Right kidney (tissue), 1 donor: ENCODE results near the gene FBRSL1.

Experiments
- DNase-seq: peaks from one replicate; pipeline ENCODE4 v3.0.0-alpha.2; 2016

Gene FBRSL1

DNA sequence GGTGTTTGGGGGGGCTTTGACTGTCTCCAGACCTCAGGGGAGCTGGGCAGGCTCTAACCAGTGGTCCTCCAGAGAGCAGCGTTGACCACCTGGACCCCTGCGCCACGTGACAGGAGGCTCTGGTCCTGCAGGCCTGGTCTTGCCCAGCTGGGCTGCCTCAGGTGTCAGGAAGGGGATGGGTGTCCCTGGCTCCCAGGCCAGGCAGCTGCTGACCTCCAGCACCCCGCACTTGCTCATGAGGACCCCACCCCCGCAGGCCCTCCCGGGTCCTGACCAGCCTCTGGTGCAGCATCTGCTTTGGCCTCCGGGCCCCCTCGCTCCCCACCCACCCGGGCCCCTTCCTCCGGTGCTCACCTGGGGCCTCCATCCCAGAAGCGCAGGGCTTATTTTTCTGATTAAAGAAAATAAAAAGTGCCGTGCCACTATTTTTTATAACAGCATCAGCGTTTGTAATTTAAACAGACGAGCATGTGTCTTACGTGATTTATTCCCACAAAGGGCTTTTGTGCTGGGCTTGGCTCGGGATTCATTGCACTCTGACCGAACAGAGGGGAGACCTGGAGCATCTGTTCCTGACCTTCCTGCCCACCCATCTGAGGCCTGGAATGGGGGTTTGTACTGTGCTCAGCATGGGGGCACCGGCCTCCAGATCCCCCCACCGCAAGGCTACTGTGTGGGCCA, 21.7 kb downstream of the FBRSL1 start:
- DNase-seq, result no peak

DNA sequence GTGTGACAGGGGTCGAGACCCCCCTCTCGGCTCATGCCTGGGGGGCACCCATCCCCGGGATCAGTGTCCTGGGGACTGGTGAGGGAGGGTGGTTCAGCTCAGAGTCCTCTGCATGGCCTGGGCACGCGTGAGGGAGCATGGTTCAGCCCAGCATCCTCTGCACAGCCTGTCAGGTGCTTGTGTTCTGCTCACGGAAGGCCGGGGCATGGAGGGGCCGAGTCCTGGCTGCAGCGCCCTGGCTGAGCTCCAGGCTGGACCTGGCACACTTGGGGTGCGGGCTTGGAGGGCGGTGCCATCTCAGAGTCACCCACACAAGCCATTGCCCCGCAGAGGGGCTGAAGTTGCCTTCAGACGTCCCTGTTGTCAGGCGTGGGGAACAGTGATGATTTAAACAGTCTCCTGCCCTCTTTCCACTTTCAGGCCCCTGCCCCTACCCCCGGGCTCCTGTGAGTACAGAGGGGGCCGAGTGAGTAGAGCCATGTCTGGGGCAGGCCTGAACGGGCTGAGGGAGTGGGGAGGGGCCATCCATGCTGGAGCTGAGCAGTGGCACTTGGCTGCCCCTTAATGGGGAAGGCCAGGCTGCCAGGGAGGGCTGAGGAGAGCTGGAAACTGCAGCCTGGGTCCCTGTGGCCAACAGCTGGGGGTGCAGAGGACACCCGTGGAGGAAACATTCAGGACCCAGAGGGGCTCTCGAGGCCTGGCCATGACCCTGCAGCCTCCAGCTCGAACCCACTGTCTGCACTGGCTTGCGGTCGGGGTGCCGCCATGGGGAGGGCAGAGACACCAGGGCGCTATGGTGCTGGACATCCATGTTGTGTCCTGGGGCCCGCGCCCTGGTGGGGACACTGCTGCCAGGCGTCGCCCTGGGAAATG, 22.5 kb downstream of the FBRSL1 start:
- no peak for DNase-seq

DNA sequence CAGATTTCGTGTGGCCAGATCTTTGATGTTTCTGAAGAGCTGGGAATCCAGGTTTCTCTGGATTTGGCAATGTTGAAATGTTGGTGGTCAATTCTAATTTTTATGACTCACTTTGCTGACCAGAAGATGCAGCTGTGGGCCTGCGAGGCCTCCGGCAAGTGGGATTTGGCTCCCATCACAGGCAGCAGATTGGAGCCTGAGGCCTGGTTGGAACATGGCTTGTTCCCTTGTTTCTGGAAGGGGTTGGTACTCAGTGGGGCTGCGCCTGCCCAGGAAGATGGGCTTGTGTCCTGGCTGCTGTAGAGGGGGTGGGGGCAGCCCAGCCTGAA, 23.1 kb downstream of the FBRSL1 start:
- no peak for DNase-seq

DNA sequence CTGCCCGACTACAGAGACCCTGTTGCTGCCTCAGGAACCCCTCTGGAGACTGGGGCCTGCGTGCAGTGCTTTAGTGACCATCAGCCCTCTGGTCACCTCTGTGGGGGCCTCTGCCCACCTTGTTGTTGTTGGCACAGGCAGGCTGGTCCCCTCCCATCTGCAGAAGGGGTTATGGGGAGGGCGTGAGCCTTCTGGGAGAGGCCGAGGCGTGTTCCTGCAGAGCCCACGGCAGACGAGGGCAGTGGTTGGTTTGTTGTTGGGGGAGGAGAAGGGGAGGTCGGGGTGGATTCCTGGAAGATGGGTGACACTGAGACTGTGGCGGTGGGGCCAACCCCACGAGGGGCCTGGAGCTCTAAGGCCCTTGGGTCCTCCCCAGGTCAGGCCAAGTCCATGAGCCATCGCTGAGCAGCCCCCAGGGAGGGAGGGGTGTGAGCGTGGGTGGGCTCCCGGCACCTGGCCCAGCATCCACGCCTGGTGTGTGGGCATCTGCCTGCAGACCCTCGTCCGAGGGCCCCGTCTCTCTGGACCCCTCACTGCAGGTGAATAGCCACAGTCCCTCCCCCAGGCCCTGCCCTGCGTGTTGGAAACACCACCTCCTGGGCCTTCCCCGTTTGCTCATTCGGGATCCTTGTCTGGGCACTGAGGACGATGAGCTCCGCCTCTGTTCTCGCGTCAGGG, 23.6 kb downstream of the FBRSL1 start:
- DNase-seq, result no peak

DNA sequence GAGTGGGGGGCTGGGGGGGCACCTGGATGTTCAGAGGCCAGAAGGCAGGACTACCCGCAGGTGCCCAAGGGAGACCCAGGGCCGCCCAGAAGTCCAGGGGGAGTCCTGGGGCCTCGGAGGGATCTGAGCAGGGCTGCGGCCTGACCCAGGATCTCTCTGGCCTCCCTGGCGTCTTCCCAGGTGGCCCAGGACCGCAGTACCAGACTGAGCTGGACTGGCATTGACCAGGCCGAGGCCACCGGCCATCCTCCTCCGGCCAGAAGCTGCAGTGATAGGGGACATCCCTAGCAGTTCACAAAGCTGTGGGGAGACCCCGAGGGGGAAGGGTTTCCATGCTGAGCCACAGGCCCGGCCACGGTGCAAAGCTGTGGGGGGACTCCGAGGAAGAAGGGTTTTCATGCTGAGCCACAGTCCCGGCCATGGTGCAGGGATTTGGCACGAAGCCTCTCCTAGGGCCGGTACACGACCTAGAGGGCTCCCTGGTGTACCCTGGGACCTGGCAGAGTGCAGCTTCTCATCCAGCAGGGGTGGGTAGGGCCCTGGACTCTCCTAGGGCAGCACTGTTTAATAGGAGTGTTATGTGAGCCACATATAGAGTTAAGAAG, 24.4 kb downstream of the FBRSL1 start:
- no peak for DNase-seq

DNA sequence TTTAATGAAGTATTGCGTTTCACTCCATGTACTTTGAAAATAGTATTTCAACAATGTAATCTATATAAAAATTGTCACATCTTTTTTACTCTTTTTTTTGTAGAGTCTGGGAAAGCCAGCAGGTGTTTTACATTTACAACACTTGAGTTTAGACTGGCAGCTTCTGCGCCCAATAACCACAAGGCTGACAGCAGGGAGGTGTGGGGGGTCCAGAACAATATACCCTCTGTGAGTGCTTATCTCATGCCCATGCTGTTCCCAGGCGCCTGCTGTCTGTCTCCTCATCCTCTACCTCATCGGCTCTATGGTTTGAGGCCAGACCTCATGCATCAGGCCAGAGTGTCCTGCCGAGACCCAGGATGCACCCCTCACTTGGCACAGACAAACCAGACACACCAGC, 24.9 kb downstream of the FBRSL1 start:
- no peak for DNase-seq

DNA sequence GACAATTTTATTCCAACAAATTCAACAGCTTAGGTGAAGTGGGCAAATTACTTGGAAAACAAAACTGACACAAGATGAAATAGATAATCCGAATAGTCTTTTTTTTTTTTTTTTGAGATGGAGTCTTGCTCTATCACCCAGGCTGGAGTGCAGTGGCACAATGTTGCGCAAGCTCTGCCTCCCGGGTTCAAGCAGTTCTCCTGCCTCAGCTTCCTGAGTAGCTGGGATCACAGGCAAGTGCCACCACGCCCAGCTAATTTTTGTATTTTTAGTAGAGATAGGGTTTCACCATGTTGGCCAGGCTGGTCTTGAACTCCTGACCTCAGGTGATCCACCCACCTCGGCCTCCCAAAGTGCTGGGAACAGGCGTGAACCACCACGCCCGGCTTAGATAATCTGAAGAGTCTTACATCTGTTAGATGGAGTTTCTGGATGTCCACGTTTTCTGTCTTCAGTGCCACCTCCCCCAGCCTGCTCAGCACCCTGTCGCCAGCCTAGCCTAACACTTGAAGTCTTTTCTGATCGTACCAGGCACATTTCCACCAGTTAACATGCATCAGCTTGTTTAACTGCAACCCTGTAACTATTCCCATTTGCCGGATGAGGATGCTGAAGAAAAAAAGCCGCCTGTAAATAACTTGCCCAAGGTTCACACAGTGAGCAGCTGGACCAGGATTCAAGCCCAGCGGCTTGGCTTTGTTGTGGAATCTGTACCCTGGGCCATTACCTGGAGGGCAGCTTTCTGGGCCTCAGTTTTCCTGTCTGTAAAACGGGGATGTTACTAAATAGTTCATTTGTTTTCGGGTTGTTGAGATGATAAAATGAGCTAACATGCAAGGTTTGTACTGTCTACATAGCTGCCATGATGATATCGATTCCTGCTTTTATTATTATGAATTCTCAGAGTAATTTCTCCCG, 26.4 kb downstream of the FBRSL1 start:
- no peak for DNase-seq

DNA sequence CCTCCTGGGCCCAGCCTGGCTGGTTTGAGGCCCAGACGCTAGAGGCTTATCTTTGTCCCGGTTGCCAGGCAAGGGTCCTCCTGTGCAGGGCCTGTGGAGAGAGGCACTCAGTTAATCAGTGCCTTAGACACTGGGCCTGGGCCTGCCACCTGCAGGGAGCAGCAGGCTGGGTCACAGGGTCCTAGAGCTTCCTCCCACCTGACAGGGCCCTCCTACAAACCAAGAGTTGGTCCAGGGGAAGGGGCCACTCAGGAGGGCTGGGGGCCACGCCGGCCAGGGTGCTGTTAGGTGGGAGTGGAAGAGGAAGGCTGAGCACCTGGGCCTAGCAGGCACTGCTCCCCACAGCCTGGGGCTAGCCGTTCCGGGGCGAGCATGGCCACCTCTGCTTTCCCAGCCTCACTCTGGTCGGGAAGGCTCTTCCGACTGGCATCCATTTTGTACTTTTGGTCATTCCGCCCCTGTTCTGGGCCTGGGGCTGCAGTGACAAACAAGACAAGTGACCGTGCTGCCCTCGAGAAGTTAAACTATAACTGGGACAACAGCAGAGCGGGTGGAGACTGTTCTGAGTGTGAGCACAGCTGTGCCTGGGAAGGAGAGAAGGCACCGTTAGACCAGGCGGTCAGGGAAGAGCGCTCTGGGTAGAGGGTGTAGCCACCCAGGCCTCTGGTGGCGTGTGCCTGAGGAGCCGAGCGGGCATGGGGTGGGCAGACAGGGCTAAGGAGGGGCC, 27.2 kb downstream of the FBRSL1 start:
- DNase-seq, result peak; percentile 70

DNA sequence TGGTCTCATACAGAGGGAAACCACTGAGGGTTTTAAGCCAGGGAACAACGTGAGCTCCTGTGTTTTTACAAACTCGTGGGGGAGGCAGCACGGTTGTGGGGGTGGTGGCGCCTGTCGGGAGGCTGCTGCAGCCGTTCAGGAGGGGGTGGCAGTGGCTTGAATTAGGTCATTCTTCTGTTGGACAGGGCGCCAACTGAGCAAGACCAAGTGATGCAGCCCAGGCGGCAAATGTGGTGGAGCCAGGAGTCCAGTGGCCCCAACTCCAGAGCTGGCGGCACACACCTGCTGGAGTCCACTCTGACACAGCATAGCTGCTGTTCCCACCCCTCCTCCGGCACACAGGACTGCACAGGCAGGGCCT, 27.8 kb downstream of the FBRSL1 start:
- DNase-seq, result no peak

DNA sequence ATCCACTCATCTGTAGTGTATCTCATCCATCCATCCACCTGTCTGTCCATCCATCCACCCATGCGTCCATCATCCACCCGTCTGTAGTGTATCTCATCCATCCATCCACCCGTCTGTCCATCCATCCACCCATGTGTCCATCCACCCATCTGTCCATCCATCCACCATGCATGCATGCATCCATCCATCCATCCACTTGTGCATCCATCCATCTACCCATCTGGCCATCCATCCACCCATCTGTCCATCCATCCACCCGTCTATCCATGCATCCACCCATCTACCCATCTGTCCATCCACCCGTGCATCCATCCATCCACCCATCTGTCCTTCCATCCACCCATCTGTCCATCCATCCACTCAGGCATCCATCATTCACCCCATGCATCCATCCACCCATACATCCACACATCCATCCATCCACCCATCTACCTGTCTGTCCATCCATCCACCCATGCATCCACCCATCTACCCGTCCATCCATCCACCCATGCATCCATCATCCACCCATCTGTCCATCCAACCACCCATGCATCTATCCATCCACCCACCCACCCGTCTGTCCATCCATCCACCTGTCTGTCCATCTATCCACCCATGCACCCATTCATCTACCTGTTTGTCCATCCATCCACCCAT, 28.5 kb downstream of the FBRSL1 start:
- DNase-seq, result no peak

DNA sequence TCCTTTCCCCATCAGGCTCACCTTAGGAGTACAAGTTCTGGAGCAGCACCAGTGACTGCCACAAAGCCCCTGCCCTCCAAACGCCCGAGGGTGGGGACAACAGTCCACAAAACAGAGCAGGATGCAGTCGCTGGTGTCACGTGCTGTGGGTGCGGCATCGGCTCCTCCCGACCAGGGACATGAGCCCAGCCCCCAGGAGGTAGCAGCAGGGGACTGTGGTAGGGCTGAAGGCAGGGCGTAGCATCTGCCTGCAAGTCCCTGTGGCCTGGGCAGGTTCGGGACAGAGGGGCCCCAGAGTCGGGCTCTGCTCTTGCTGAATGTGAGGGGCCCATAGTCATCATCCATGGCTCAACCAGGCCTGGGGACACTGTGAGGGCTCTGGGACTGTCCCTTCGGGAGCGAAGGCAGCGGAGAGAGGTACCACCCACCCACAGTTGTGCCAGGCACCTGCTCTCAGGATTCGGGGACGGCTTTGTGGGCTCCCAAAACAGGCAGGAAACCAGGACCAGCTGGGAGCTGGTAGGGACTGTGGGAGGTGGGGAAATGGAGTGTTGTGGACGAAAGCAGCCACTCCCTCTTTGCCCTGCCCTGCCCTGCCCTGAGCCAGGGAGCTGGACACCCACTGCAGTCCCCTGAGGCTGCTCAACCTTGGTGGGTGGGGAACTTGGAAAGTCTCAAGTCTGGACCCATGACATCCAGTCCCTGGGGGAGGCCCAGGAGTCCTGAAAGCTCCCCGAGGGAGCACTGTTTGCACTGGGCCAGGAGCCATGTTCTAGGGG, 30.7 kb downstream of the FBRSL1 start:
- no peak for DNase-seq

DNA sequence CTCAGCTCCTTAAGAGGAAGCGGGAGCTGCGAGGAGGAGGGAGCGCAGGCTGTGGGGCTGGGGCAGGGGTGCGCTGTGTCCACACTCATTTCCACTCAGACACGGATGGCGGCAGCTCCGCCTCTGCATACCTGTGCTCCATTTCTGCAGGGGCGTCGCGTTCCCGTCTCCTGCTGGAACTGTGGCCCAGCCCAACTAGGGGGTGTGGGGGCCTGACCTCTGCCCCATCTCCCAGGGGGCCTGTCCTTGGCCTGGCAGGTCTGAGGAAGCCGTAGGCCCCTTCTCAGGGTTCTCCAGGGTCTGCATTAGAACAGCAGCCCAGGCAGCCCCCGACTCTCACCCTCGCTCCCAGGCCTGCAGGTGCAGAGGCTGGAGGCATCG, 31.2 kb downstream of the FBRSL1 start:
- no peak for DNase-seq

DNA sequence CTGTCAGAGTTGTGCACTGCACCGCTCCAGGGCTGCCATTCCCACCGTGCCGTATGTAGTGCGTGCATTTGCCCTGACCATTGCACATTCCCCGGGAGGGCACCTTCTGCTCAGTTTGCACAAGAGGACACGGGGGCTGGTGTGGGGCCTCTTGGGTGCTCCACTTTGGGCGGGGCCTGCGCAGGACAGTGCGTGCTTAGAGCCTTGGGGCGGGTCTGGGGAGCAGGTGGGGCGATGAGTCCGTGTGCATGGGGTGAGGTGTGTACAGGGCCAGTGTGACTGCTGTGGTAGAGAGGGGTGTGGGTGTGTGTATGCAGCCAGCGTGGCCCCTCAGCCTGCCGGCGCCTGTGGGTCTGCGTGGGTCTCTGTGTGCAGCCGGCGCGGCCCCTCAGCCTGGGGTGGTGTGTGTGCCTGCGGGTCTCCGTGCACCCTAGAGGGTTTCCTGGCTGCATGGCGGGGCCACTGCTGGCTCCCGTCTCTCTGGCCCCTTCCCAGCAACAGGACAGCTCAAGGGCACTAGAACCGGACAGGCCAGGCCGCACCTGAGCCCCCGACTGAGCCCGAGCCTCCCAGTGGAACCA, 31.9 kb downstream of the FBRSL1 start:
- DNase-seq, result no peak

DNA sequence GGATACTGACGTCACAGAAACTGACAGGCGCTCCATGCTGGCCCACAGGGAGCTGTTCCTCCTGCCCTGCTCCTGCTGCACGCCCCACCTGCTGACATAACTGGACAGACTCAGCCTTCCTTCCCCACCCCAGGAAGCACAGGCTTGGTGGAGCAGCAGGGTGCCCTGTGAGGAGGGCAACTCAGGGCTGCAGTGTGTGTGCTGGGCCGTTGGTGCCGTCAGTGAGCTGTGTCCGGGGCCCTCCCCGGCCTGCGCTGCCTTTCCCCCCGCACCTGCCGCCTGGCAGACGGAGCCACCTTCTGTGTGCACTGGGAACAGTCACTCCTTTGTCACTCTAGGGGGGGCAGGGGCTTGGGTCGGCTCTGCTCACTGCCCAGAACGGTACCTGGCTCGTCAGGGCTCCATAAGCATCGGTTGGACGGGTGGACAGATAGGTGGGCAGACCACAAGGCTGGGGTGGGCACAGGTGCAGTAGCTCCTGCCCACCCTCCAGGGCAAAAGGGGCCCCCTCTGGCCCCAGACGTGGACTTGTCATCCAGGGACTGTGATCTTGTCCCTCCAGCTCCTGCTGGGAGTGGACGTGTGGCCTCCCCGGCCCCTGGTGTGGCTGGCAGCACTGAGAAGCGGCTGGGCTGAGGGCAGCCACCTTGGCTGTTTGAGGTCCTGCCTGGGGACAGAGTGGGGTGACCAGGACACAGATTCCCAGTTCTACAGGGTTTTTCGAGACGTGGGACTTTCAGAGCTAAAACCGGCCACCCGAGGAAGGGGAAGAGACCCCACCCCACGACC, 32.8 kb downstream of the FBRSL1 start:
- DNase-seq, result no peak

DNA sequence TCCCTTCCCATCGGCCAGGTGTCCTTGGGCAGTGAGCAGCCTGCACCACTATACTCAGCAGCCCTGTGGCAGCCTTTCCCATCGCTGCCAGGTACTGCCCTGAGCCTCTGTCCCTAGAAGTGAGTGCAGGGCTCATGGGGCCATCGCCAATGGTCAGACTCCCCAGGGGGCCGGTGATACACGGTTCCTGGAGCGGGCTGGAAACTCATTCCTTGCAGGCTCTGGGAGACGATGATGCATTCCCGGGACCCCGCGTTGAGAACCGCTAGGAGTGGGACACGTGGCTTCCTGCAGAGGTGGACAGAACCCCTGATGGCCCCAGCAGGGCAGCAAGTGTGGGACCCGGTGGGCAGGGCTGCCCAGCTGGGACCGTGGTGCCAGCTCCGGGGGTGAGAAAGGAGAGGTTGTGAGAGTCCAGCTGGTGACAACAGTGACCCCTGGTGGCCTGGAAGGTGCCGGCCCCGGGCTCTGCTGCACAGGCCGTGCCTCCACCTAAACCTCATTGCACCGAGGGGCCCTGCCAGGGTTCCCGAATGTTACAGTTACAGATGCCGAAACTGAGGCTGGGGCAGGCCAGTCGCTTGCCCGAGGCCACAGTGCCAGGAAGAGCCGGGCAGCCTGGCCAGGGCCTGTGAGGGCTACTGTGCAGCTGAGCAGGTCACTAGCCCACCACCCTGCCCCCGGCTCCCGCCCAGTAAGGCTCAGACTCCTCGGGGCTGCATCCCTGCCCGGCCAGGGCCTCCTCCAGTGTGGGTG, 33.8 kb downstream of the FBRSL1 start:
- peak; percentile 76 for DNase-seq

DNA sequence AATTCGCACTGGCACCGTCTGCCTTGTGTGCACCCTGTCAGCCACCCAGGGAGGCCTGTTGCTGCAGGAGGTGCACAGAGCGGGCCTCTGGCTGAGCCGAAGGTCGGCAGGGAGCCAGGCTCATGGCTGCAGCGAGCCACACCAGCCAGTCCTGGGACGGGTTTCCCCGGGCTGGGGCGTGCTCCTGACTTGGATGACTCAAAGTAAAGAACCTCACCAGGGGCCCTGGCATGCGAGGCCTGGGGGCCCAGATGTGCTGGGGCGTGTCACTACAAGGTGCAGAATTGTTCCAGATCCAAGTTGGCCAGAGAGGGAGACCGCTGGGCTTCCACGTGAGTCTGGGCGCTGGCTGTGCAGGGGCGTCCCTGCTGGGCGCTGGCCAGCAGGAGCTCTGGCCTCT, 34.5 kb downstream of the FBRSL1 start:
- DNase-seq, result no peak

DNA sequence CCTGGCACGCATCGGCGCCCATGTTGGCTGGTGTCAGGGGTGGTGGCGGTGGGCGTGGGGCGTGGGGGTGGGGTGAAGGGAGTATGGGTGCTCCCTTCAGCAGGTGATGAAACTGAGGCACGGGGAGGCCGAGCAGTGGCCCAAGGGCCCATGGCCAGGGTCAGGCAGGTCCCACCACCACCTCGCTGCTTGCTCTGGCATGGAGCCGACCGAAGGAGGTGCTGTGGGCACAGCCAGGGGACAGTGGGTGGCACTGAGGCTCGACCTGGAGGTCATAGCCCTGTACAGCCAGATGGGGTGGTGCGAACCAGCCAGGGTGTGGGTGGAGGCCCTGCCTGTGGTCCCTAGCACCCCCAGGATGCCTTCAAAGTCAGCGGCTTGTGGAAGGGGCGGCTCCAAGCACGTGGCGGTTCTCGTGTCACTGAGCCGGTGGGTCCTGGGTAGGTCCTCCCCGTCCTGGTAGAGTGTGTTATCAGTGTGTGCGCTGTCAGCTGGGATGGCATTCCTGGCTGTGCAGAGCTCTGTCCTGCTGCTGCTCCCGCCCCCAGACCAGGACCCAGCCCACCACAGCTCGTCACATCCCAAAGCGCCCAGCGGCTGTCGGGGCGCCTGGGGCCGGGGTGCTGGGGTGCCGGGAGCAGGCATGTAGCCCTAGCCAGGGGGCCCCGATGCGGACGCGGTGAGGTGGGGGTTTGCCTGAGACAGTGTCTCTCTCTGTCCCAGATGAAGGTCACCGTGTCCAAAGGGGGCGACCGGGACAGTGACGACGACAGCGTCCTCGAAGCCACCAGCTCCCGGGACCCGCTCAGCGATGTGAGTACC, 35.3 kb downstream of the FBRSL1 start:
- DNase-seq, result no peak
